GM21717 (cell line): ENCODE measurements around the gene SF3B2.
"Not testable (repeated sequence)": the region's sequence is repeated elsewhere in the genome, so short reads cannot be mapped to it uniquely, and the experiment has no call there.

Experiments
- ATAC-seq: cut with Tn5 transposase; IDR thresholded peaks from one replicate; pipeline ENCODE4 v1.9.1; 2021; ENCODE audit warnings: mild to moderate bottlenecking, moderate library complexity; ENCODE audit not compliant: unreplicated experiment

Gene SF3B2

DNA sequence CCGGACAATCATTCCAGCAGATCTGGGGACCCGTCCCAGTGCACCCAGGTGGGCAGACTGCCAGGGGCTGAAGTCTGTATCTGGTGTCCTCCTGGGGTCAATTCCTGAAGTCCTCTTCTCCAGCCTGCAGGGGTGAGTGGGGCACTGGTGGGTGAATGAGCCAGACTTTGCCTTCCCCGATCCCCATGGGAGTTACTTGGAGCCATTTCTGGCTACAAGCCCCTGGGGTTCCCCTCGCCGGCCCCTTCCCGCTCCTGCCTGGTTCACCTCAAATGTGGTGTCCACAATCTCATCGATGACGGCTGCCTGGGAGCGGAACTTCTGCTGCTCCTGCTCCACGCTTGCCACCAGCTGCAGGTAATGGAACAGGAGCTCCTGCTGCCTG, 35.4 kb upstream of the SF3B2 start:
- ATAC-seq = no peak

DNA sequence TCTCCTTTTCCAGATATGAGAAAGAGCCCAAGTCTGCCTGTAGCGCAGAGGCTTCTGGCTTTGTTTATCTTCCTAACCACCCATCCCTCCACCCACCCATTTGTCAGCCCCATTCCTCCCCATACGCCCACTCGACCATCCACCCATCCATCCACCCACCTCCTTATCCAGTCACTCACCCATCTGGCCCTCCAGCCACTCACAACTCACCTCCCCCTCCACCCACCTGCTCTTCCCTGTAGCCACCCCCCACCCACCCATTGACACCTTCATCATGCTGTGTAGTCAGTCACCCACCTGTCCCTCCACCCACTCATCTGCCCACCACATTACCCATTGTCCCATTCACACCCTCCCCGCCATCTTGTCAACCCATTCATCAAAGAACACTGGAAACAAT, 34.8 kb upstream of the SF3B2 start:
- ATAC-seq = no peak

DNA sequence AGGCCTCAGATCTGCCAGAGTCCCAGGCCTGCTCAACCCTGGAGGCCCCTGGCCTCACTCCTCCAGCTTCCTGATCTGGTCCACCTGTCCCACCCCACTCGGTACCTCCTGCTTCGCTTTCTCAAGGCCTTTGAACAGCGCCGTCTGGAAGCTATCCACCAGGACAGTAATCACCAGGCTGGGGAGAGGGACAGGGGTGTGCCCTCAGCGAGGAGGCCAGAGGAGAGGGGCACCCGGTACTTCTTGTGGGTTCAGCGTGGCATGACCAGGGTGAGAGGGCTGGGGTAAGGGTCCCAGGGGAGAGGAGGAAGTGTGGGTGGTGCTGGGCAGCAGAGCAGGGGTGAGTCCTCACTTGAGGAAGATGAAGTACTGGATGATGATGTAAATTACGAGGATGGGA, 32.0 kb upstream of the SF3B2 start:
- ATAC-seq = no peak

DNA sequence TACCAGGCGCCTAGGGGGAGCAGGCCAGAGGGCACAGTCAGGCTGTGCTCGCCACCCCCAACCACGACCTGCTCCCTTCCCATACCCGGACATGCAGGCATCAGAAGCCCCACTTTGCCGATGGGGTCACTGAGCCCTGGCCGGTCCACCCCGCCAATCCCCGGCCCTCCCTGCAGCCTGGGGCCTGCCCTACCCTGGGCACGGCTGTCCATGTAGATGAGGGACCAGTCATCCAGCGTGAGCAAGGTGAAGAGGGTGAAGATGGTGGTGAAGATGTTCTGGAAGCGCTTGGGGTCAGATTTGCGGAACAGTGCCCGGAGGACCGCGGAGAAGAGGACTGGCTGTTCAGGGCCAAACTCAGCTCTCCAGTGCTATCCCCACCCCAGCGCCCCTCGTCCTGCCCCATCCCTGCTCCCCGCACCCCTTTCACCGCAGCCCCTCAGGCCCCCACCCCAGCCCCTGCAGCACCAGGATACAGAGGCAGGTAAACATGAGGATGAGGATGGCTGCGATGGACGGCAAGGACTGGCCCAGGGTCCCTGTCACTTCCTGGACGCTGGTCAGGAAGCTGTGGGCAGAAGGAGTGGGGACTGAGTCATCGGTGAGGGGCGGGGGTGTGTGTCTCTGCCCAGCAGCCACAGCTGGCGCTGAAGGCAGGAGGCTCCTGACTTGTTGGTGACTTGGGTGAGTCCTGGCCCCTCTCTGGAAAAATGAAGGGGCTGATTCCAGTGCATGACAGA, 31.4 kb upstream of the SF3B2 start:
- ATAC-seq = no peak

DNA sequence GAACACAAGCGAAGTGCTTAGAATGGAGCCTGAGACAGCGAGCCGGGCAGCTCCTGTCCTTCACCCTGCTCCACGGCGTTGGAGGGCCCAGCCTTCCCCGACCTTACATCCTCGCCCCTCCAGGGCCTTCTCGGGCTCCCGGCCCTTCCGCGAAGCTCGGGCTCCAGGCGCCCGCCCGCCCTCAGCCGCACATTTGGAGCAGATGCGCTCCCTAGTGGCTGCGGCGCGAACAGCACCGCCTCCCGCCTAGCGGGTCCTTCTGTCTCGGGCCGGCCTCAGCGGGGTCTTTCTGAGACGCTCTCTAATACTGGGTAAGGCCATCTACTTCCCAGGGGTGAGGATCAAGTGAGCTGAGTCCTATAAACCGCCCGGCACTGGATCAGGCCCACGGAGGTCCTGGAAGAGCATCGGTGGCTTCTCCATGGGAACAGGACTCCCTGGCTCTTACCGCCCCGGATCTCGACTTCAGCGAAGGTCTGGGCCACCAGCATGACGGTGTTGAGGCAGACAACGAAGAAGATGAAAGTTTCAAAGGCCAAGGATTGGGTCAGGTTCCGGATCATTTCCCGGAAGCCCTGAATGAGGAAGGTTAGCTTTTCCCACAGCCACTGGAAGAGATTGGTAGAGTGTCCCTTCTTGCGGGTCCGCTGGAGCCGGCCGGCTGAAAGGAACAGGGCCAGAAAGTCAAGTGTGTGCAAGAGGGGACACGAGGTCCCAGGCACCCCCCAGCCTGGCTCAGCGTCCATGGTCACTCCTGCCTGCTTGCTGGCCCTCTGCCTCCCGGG, 29.6 kb upstream of the SF3B2 start:
- no peak for ATAC-seq

DNA sequence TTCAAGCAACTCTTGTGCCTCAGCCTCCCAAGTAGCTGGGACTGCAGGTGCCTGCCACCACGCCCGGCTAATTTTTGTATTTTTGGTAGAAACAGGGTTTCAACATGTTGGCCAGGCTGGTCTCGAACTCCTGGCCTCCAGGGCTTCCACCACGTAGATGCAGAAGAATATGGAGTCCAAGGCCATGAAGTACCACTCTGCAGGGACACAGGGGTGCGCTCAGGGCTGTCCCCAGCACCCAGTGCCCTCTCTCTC, 29.1 kb upstream of the SF3B2 start:
- ATAC-seq = not testable (repeated sequence)

DNA sequence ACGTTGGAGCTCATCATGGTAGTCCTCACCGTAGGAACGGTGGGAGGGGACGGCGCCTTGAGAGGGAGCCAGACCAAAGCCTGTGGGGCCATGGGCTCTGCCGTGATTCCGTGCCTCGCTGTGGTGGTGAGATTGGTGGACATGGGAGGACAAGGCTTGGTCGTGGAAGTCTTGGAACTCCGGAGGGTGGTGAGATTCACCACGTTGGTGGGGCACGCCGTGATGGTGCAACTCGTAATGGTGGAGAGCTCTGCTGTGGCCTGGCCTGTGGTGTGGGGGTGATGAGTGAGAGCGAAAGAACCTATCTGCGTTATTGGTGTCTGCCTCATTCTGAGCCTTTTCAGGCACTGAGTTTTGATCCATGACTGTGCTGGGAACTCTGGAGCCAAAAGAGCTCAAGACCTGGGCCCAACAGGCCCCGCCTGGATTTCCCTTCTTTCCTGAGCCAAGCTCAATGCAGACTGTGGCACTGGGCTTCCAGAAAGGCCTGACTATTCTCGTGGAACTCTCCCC, 26.1 kb upstream of the SF3B2 start, which contains the start of gene CATSPER1:
Gene CATSPER1, minus strand, starts transcription at position 463 of the 513 bp plus-strand sequence. Its CDS starts 100 bp downstream, at position 363.
- no peak for ATAC-seq

DNA sequence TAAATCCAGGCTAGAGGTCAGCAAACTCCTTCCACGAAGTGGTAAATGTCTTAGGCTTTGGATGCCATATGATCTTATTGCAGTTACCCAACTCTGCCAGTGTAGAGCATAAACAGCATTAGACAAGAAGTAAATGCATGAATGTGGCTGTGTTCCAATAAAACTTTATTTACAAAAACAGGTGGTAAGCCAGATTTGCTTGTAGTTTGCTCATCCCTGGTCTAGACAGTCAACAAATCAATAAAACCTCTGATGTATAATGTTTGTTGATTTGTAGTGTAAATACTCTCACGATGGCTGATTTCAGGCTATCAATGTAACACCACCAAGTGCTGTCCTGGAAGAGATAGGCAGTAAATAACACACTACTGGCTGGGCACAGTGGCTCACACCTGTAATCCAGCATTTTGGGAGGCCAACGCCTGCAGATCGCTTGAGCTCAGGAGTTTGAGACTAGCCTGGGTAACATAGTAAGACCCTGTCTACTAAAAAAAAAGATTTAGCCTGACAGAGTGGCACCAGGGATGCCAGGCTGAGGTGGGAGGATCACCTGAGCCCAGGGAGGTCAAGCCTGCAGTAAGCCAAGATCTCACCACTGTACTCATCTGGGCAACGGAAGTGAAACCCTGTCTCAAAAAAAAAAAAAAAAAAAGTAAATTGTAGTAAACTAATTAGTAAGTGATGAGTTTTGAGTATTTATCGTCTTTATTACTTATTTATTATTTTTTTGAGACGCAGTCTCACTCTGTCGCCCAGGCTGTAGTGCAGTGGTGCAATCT, 19.0 kb upstream of the SF3B2 start:
- no peak for ATAC-seq

DNA sequence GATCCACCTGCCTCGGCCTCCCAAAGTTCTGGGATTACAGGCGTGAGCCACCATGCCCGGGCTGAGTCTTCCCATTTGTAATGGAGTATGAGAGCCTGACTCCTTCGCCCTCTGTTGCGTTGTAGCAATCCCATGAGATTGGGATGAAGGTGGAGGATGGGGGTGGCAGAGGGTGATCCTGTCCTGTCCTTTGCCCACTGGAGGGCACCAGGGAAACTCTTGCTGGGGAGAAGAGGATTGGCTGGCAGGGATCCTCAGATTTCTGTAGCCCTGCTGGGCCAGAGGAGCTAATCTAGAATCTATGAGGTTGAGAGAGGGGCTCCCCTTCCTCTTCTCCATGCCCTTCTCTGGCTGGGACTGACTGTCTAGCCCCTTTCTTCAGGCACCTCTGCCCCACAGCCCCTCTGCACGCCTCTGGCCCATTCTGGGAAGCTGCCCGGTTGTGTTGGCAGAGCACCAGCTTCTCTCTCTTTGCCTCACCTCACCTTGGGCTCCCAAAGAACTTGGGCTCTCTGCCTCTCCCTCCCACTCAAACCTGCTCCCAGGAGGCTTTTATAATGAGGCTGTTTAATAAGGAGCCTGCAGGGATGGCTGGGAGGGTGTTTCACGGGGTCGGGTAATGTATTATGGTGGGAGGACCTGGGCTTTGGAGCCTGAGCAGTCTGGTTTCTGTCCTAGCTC, 16.4 kb upstream of the SF3B2 start:
- ATAC-seq = no peak

DNA sequence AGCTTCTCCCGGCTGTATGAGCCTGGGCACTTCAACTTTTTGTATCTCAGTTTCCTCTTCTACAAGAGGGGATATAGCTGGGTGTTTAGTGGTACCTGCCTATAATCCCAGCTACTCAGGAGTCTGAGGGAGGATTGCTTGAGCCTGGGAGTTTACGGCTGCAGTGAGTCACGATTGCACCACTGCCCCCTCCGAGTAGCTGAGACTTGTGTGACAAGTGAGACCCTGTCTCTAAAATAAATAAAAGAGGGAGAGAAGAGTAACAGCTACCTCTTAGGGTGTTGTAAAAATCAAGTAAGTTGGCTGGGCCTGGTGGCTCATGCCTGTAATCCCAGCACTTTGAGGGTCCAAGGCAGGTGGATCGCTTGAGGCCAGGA, 15.8 kb upstream of the SF3B2 start:
- no peak for ATAC-seq

DNA sequence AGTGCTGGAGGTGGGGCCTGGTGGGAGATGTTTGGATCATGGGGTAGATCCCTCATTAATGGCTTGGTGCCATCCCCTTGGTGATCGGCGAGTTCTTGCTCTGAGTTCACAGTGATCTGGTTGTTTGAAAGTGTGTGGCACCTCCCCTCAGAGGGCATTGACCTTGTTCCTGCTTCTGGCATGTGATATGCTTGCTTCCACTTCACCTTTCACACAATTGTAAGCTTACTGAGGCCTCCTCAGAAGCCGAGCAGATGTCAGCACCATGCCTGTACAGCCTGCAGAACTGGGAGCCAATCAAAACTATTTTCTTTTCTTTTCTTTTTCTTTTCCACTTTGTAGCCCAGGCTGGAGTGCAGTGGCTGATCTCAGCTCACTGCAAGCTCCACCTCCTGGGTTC, 14.8 kb upstream of the SF3B2 start:
- ATAC-seq = no peak

DNA sequence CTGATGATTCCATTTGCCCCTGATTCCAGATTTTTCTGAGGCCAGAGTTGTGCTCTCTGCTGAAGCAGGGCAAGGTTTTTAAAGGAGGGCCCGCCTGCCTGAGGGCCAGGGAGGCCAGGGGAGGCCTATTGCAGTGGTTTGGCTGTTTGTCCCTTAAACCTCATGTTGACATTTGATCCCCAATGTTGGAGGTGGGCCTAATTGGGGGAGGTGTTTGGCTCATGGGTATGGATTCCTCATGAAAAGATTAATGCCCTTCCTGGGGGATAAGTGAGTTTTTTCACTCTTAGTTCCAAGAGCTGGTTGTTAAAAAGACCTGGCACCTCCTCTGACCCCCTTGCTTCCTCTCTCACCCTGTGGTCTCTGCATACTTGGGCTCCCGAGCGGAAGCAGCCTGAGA, 12.4 kb upstream of the SF3B2 start:
- ATAC-seq = no peak

DNA sequence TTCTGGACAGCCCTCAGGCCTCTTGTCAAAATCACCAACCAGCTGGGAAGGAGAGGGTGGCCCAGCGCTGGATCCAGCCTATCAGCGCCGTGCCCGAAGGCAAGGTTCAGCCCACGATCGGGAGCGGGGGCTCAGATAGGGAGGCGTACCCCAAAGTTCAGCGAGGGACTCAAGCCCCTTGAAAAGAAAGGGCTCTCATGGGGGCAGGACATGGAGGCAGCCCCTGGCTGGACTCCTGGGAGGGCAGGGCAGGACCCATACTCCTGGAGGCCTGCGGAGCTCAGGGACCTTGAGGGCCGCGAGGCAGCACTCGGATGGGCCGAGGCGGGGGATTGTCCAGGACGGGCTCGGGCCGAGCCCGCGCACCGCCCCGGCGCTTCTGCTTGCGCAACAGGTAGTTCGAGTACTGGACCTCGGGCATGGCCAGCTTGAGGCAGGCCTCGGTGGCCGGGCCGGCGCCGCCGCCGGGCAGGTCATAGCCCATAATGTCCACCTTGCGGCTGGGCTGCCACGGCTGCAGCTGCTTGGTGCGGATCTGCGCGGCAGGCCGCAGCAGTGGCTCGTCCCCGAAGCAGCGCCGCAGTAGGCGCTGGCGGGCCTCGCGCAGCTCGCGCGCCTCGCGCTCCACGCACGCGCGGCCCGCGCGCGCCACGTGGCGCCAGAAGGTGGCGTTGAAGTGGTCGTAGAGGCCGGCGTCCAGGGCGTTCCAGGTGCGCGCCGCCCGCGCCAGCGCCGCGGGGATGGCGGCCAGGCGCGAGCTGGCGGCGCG, 9.8 kb upstream of the SF3B2 start:
- ATAC-seq = no peak

DNA sequence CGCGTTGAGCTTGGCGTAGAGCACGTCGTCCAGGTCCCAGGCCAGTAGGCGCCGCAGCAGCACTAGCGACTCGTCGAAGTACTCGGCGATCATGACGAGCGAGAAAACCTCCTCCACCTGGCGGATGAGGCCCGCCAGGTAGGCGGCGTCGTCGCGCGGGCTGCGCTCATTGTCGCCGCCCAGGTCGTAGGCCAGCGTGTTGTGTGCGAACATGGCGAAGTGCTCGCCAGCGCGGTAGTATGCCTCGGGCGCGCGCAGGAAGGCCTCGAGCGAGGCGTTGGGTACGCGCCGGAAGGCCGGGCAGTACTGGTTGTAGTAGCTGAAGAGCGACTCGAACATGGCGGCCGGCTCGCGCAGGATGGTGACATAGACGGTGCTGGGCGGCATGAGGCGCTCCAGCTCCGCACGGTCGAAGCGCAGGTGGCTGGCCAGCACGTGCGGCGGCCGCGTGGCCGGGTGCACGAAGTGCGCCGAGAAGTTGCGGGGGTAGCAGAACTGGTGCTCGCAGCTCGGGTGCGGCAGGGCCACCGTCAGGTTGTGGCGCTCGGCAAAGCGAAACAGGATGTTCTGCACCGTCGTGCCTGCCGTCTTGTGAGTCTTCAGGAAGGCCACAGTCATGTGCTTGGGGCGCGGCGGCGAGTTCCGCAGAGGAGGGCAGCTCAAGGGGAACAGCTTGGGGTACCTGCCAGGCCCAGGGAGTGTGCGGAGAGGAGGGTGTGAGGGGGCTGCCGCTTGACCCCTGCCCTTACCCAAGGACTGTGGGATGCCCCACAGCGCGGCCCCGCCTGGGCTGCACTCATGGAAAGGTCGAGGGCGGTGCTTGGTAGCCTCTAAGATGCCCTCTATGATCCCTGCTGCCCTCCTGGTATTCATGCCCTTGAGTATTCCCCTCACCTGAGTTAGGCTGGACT, 8.9 kb upstream of the SF3B2 start:
- no peak for ATAC-seq

DNA sequence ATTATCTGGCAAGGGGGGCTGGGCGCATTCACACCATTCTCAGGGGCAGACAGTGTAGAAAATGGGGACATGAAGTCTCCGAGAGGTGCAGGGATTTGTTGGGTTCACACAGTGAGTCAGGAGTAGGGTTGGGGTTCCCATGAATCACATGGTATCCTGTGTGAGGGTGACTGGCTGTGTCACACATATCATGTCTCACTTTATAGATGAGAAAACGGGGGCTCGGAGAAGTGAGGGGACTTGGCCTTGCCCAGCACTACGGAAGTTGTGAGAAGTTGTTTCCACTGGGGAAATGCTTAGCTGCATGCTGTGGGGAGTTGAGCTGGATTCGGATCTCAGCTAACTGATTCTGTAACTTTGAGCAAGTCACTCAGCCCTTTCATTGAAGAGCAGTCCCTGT, 7.4 kb upstream of the SF3B2 start:
- ATAC-seq = no peak

DNA sequence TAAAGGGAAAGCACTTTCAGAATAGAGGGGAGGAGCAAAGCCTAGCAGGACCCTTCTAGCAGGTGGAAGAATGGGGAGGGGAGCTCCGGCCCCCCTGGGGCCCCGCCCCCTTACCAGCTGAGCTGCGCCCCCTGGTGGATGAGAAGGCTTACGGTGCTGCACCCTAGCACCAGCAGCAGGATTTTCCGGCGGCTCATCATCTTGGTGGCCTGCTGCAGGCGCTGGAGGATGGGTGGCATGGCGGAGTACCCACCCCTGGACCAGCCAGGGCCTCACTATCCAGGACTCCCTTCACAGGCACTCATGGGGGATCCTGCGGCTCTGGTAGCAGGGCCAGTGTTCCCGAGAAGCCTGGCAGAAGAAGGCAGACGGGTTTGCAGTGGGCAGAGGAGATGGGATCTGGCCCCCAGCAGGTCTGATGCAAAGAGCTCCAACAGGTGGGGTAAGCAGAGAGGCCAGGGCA, 7.0 kb upstream of the SF3B2 start:
- ATAC-seq = peak; percentile 53

DNA sequence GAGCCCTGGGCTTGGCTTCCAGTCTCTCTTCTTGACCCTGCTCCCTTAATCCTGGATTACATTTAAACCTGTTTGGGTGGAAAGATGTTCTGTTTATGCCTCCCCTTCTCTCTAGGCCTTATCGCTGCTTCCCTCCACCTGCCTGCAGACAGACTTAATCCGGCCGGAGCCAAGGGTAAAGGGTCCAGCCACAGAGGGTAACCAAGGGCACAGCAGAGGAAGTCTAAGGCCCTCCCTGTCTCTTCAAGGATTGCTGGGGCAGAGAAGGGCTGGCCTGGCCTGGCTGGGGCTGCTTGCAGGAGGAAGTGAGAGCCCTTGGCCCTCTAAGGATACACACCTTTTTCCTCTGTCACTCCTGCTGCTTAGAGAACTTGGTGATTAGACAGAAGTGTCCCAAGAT, 5.3 kb upstream of the SF3B2 start:
- no peak for ATAC-seq

DNA sequence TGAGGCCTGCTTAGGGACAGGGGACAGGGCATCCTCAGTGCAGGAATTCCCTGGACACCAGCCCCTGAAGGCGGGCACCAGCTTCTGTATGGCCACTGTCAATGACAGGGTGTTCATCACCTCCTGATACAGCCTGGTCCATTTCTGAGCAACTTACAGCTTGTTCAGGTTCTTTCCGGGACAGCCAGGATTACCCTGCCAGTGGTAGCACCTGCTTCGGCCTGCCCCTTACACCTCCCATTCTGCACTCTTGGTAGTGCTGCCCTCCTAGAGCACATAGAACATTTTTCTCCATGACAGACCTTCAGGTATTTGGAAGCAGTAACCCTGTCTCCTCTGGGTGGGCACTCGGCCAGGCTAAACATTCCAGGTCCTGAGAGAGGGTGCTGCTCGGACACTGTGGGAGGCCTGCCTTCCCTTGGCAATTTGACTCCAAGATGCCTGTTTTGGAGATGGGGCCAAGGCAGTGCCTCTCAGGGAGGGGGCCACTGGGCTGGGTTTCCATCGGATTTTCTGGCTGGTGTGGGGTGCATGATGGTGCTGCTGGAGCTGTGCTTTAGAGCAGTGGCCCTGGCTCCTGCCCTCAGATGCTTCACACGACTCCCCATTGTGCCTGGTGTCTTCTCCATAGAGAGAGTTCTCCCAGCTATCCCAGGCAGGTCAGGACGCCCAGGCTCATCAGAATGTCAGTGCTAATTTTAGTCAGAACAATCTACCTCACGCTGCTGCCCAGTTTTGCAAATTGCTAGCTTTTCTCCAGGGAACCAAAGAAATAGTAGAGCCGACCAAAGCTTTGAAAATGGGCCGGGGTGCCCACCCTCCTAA, 4.4 kb upstream of the SF3B2 start:
- no peak for ATAC-seq
